MM.1S (cell line): Measurements from ENCODE around the gene TUBA3E.
"Not testable (repeated sequence)": the region's sequence is repeated elsewhere in the genome, so short reads cannot be mapped to it uniquely, and the experiment has no call there.

Experiments
- DNase-seq: peaks from one replicate; pipeline ENCODE4 v3.0.0-alpha.2; 2015
- H2AFZ ChIP-seq: fragments of 300-600 bp; sonication (generic); 2 replicates; pipeline ENCODE4 v1.6.0; 2016; ENCODE audit warnings: antibody characterized with exemption, low read length
- H3F3A ChIP-seq: fragments of 300-600 bp; sonication (generic); 2 replicates; pipeline ENCODE4 v1.6.1; 2016; ENCODE audit warnings: mild to moderate bottlenecking, antibody characterized with exemption, low read length, moderate library complexity, mixed read lengths; ENCODE audit not compliant: insufficient read depth
- H3K27ac ChIP-seq: fragments of 300-600 bp; sonication (generic); 2 replicates; pipeline ENCODE4 v1.5.1; 2016; ENCODE audit warnings: mild to moderate bottlenecking, low read length
- H3K27me3 ChIP-seq: fragments of 300-600 bp; sonication (generic); replicated peaks from 2 replicates; pipeline ENCODE4 v1.6.0; 2016; ENCODE audit warnings: low read length; ENCODE audit not compliant: insufficient read depth
- H3K36me3 ChIP-seq: fragments of 300-600 bp; sonication (generic); replicated peaks from 2 replicates; pipeline ENCODE4 v1.6.1; 2016; ENCODE audit warnings: mild to moderate bottlenecking, low read length, mixed read lengths; ENCODE audit not compliant: insufficient read depth
- H3K4me1 ChIP-seq: fragments of 300-600 bp; sonication (generic); 2 replicates; pipeline ENCODE4 v1.6.1; 2016; ENCODE audit warnings: low read length, mixed read lengths
- H3K4me2 ChIP-seq: fragments of 300-600 bp; sonication (generic); 2 replicates; pipeline ENCODE4 v1.6.0; 2016; ENCODE audit warnings: low read depth, low read length
- H3K4me3 ChIP-seq: fragments of 300-600 bp; sonication (generic); 2 replicates; pipeline ENCODE4 v1.5.1; 2016; ENCODE audit warnings: low read length, mixed read lengths
- H3K79me2 ChIP-seq: fragments of 300-600 bp; sonication (generic); 2 replicates; pipeline ENCODE4 v1.6.1; 2016; ENCODE audit warnings: mixed run types, low read length, mixed read lengths
- H3K9ac ChIP-seq: fragments of 300-600 bp; sonication (generic); 2 replicates; pipeline ENCODE4 v1.6.1; 2016; ENCODE audit warnings: low read length, mixed read lengths
- H3K9me2 ChIP-seq: fragments of 300-600 bp; sonication (generic); replicated peaks from 2 replicates; pipeline ENCODE4 v1.6.1; 2016; ENCODE audit warnings: mild to moderate bottlenecking, low read length, mixed read lengths; ENCODE audit not compliant: insufficient read depth
- H3K9me3 ChIP-seq: fragments of 300-600 bp; sonication (generic); replicated peaks from 2 replicates; pipeline ENCODE4 v1.6.1; 2016; ENCODE audit warnings: mild to moderate bottlenecking, low read length, mixed read lengths; ENCODE audit not compliant: insufficient read depth
- H4K20me1 ChIP-seq: fragments of 300-600 bp; sonication (generic); 2 replicates; pipeline ENCODE4 v1.6.1; 2016; ENCODE audit warnings: mild to moderate bottlenecking, low read length, moderate library complexity, mixed read lengths; ENCODE audit not compliant: insufficient read depth
- EZH2 ChIP-seq: fragments of 300-600 bp; sonication (generic); optimal IDR thresholded peaks from 2 replicates; pipeline ENCODE3; 2017; ENCODE audit warnings: low read depth, mild to moderate bottlenecking, antibody characterized with exemption, low read length, mixed read lengths
- EZH2phosphoT487 ChIP-seq: fragments of 300-600 bp; sonication (generic); IDR thresholded peaks from 2 replicates; pipeline ENCODE4 v1.6.1; 2018; ENCODE audit warnings: antibody characterized with exemption, low read length
- TF ChIP-seq, protein P1 (sequence below): fragments of 300-600 bp; sonication (generic); IDR thresholded peaks from 2 replicates; pipeline ENCODE4 v1.5.1; 2016; ENCODE audit warnings: antibody characterized with exemption, low read length, mixed read lengths

Gene TUBA3E

DNA sequence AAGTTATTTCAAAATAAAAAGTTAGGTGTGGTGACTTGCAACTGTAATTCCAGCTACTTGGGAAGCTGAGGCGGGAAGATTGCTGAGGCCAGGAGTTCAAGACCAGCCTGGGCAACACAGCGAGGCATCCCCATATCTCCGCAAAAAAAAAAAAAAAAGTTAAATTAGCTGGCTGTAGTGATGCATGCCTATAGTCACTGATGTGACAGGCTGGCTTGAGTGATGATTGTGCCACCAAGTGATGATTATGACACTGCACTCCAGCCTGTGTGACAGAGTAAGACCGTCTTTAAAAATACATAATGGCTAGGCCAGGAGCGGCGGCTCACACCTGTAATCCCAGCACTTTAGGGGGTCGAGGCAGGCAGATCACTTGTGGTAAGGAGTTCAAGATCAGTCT is 28.3 kb downstream of the TUBA3E start:
- Histone ChIP-seq H3F3A (no peaks in the 10 kb centered on the region), H3K79me2 (peaks cover 5% of the 10 kb centered on the region; the same call in 1 of the 2 replicates), H3K9me3 (no peaks in the 10 kb centered on the region), H3K27ac (no peak overlapping the region), H3K4me2 (no peak overlapping the region), H3K36me3 (no peaks in the 10 kb centered on the region), H3K4me3 (no peak overlapping the region), H4K20me1 (no peaks in the 10 kb centered on the region), H2AFZ (no peak overlapping the region), H3K9me2 (no peaks in the 10 kb centered on the region), H3K27me3 (no peaks in the 10 kb centered on the region), H3K9ac (no peak overlapping the region), H3K4me1 (no peaks in the 10 kb centered on the region)
- no peak for TF ChIP-seq EZH2
- no peak for TF ChIP-seq EZH2phosphoT487
- TF ChIP-seq, protein P1, sequence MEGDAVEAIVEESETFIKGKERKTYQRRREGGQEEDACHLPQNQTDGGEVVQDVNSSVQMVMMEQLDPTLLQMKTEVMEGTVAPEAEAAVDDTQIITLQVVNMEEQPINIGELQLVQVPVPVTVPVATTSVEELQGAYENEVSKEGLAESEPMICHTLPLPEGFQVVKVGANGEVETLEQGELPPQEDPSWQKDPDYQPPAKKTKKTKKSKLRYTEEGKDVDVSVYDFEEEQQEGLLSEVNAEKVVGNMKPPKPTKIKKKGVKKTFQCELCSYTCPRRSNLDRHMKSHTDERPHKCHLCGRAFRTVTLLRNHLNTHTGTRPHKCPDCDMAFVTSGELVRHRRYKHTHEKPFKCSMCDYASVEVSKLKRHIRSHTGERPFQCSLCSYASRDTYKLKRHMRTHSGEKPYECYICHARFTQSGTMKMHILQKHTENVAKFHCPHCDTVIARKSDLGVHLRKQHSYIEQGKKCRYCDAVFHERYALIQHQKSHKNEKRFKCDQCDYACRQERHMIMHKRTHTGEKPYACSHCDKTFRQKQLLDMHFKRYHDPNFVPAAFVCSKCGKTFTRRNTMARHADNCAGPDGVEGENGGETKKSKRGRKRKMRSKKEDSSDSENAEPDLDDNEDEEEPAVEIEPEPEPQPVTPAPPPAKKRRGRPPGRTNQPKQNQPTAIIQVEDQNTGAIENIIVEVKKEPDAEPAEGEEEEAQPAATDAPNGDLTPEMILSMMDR: no peak
- DNase-seq: no peak

DNA sequence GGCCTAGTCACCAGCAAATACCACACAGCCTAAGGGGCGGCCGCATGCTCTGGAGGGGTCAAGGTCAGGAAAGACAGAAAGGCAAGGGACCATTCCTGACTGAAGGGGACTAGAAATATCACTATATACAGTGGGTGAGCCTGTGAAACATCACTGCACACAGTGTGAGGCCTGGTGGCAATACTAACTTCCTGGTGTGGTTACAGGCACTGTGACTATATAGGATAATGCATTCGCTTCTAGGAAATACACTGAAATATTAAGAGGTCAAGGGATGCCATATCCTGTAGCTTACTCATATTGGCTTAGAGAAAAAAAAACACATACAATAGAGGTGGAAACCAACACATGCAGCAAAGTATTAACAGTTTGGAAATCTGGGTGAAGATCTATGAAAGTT is 29.1 kb downstream of the TUBA3E start:
- not testable (repeated sequence) for H3K9ac ChIP-seq, H3K27me3 ChIP-seq, H3K9me2 ChIP-seq, H3K4me3 ChIP-seq, H4K20me1 ChIP-seq, H3K4me2 ChIP-seq, H3K9me3 ChIP-seq, H3K4me1 ChIP-seq, H3K79me2 ChIP-seq, H3K27ac ChIP-seq, H3K36me3 ChIP-seq, DNase-seq, H2AFZ ChIP-seq, H3F3A ChIP-seq

DNA sequence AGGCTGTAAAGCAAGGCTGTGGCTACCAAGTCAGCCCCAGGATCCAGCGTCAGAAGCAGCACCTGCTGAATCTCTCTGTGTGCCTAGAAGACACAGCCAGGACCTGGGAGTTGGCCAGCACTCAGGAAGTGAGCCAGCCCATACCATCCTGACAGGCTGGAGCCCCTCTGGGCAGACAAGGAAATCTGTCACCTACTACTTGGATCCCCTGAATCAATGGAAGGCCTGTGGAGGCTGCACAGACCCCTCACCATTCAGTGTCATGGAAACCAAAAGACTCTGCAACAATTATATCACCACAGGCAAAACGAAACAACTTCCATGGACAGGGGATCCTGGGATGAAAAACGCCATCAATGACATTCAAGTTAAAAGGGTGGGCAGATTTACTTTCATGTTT is 31.6 kb downstream of the TUBA3E start:
- H3K36me3 ChIP-seq, H3K9ac ChIP-seq, H2AFZ ChIP-seq, H3K4me1 ChIP-seq, H3K27me3 ChIP-seq, H3K9me2 ChIP-seq, H3K9me3 ChIP-seq, H3F3A ChIP-seq, H3K4me3 ChIP-seq, H3K4me2 ChIP-seq, DNase-seq, H3K79me2 ChIP-seq, H4K20me1 ChIP-seq, H3K27ac ChIP-seq: not testable (repeated sequence)

DNA sequence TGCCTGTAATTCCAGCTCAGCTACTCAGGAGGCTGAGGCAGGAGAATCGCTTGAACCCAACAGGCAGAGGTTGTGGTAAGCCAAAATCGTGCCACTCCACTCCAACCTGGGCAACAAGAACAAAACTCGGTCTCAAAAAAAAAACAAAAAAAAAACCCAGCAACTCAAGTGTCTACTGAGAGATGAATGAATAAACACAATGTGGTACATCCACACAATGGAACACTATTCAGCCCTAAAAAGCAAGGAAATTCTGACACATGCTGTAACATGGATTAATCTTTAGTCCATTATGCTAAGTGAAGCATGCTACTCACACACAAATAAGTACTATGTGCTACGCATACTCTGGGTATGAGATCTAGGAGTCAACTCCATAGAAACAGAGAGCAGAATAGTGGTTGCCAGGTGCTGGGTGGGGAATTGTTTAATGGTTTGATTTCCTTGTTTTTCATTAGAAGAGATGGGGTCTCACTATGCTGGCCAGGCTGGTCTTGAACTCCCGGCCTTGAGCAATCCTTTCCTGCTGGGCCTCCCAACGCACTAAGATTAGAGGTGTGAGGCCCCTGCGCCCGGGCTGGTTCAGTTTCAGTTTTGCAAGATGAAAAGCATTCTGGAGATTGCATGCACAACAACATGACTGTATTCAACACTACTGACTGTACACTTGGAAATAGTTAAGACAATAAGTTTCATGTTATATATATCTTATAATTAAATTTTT is 32.8 kb downstream of the TUBA3E start:
- no peaks in the 10 kb centered on the region for H3K79me2 ChIP-seq
- no peak for DNase-seq
- H3K36me3 ChIP-seq: no peaks in the 10 kb centered on the region
- no peaks in the 10 kb centered on the region for H3K4me1 ChIP-seq
- H3K9me2 ChIP-seq: no peaks in the 10 kb centered on the region
- H3K27me3 ChIP-seq: no peaks in the 10 kb centered on the region
- no peak overlapping the region for H2AFZ ChIP-seq
- no peak overlapping the region for H3K4me2 ChIP-seq
- H4K20me1 ChIP-seq: no peaks in the 10 kb centered on the region
- no peak overlapping the region for H3K27ac ChIP-seq
- no peak for TF ChIP-seq EZH2
- no peak for TF ChIP-seq EZH2phosphoT487
- TF ChIP-seq, protein P1: no peak
- H3K4me3 ChIP-seq: no peak overlapping the region
- H3K9ac ChIP-seq: no peak overlapping the region
- H3K9me3 ChIP-seq: no peaks in the 10 kb centered on the region
- H3F3A ChIP-seq: no peaks in the 10 kb centered on the region
